Endothelial cell of umbilical vein (primary cell): Measurements from ENCODE around the gene MAP3K4.

Experiments used
- CTCF ChIP-seq, 2 donors: IDR thresholded peaks; 1 replicate in 1 of 2; 2 replicates in 1 of 2; pipeline ENCODE4 v1.5.1; 2011; ENCODE audit warnings: low read length in 2 of 2, mild to moderate bottlenecking in 2 of 2, moderate library complexity in 2 of 2, control low read depth in 1 of 2, inconsistent platforms in 1 of 2, low read depth in 1 of 2; ENCODE audit not compliant: insufficient read depth in 1 of 2; ENCODE audit errors: extremely low read depth in 1 of 2
- POLR2A ChIP-seq: IDR thresholded peaks from 2 replicates; pipeline ENCODE4 v1.6.1; 2012; ENCODE audit warnings: low read depth, mild to moderate bottlenecking, control low read depth, low read length

GRCh38 chr6:161091151-161091550 lies 99.6 kb downstream of the MAP3K4 start:
- TF ChIP-seq POLR2A (no peak), CTCF (IDR thresholded peaks at IDR 0.05; ENCODE audit: extremely low read depth in 1 of 2, insufficient read depth in 1 of 2, low read depth in 1 of 2, low read length in 2 of 2) (no peak)
